VCaP (cell line): ENCODE measurements around the gene NLRP1.

ENCODE experiments used
- H3K27ac ChIP-seq: fragments of 450-650 bp; 2 replicates; pipeline ENCODE4 v1.5.1; 2017
- TF ChIP-seq, protein P1 (sequence below): fragments of 450-650 bp; conservative IDR thresholded peaks from 2 replicates; pipeline ENCODE4 v1.5.1; 2017; ENCODE audit warnings: mild to moderate bottlenecking, moderate library complexity

NLRP1 gene

DNA sequence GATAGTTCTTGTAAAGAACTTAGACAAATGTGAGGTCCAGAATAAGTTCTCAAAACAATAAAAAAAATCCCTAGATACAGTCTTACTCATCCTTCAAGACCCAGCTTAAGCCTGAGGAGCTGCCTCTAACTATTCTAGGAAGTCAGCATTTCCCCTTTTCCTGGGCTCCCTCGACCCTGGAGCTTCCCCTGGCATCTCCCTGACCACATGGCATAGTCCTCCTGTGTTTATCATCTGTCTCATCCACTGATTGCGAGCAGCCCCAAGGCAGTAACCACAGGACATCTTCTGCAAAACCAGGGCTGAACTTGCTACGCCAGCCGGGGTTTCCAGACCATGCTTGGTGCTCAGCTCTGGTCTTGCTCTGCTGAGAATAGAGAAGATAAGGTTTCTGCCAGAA lies 36.7 kb upstream of the NLRP1 start:
- TF ChIP-seq, protein P1, sequence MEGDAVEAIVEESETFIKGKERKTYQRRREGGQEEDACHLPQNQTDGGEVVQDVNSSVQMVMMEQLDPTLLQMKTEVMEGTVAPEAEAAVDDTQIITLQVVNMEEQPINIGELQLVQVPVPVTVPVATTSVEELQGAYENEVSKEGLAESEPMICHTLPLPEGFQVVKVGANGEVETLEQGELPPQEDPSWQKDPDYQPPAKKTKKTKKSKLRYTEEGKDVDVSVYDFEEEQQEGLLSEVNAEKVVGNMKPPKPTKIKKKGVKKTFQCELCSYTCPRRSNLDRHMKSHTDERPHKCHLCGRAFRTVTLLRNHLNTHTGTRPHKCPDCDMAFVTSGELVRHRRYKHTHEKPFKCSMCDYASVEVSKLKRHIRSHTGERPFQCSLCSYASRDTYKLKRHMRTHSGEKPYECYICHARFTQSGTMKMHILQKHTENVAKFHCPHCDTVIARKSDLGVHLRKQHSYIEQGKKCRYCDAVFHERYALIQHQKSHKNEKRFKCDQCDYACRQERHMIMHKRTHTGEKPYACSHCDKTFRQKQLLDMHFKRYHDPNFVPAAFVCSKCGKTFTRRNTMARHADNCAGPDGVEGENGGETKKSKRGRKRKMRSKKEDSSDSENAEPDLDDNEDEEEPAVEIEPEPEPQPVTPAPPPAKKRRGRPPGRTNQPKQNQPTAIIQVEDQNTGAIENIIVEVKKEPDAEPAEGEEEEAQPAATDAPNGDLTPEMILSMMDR: no peak
- no peak overlapping the region for H3K27ac ChIP-seq

DNA sequence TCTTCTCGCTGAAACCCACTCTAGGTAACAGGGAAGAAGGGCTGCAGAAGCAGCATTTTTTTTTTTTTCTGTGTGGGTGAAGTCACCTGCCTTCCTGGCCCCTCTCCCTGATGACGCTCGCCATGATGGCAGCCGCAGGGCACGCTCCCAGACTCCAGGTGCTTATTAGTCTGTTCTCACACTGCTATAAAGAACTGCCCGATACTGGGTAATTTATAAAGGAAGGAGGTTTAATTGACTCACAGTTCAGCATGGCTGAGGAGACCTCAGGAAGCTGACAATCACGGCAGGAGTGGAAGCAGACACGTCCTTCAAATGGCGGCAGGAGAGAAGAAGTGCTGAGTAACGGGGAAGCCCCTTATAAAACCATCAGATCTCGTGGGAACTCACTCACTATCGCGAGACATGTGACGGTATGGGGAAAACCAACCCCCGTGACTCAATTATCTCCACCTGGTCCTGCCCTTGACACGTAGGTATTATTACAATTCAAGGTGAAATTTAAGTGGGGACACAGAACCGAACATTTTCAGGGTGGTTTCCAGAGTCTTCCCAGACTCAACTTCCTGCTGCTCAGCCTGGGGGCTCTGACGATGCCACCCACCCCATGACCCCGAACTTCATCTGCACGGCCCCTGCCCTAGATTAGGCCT lies 34.9 kb upstream of the NLRP1 start:
- H3K27ac ChIP-seq: no peak overlapping the region

DNA sequence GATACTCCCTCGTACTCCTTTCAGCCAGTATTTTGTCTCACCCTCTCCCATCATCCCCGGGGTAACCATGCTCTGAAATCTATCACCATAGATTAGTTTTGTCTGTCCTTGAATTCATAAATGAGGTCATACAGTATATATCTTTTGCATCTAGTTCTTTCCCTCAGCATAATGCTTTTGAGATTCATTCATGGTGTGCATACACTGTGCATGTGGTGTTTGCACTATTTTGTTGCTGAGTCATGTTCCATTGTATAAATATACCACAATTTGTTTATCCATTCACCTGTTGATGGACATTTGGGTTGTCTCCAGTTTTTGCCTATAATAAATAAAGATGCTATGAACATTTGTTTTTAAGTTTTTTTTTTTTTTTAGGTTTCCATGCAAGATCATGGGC lies 34.2 kb upstream of the NLRP1 start:
- TF ChIP-seq, protein P1: no peak
- H3K27ac ChIP-seq: no peak overlapping the region

More for the DNA sequence above, 34.9 kb upstream of the NLRP1 start:
- TF ChIP-seq, protein P1: no peak

DNA sequence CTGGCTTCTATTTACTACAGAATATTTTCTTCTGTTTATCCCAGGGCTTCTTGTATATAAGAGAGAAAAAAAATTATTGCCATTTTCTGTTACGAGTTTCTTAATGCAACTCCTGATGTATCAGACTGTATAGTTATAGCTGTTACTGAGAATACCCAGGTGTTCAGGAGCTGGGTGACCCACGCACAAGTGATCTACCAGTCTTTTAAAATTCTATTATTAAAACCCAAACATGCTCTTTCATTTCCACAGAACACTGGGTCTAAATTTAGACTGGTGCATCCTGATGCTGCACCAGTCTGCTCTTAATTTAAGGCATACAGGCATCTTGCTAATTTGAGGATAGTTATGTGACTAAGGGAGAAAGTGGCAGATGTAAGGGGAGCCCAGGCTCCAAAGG lies 31.2 kb upstream of the NLRP1 start:
- H3K27ac ChIP-seq: no peak overlapping the region
- TF ChIP-seq, protein P1: no peak

DNA sequence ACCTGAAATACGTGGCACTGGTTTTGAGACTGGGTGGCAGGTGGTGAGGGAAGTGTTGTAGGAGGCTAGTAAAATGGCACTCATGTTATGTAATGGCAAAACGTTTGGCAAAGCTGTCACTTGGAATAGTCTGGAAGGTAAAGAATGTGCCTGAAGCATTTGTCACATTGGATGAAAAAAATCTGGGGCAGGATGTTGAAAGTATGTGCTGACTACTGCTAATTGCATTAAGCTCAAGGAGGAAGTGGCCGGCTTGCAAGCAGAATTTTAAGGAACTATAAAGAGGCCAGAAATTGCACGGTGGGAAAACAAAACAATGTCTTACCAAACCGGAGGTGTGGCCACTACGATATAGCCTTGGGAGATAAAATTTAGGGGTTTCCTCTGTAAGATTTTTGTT lies 26.6 kb upstream of the NLRP1 start:
- TF ChIP-seq, protein P1: no peak

DNA sequence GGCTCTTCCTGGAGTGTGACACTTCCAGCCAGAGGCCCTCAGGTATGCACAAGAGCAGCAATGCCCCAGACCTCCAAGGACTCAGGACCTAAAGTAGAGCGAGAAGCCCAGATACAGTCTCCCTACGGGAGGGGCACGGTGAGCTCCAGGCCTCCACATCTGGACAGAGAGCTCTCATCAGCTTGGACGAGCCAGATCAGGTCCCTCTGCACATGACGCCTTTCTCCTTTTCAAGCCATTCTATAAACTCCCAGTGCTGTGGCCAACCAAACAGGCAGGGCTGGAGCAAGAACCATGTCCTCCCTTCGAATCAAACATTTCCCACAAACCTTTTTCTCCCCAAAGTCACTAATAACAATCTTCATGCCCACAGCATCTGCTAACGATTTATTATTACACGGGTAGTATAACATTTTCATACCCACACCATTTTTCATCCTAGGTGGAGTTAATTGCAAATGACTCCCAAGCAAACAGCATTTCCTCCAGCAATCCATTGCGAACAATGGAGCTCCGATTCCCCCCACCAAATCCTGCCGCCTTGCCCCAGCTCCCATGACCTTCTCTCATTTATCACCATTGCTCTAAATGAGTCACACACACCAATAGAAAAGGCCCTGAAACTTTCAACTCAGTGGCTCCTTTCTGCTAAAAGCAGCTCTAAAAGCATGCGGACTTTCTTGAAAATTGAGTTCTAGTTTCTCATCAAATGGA lies 24.2 kb upstream of the NLRP1 start:
- no peak overlapping the region for H3K27ac ChIP-seq
- TF ChIP-seq, protein P1: no peak

More for the DNA sequence above, 26.6 kb upstream of the NLRP1 start:
- no peak overlapping the region for H3K27ac ChIP-seq

DNA sequence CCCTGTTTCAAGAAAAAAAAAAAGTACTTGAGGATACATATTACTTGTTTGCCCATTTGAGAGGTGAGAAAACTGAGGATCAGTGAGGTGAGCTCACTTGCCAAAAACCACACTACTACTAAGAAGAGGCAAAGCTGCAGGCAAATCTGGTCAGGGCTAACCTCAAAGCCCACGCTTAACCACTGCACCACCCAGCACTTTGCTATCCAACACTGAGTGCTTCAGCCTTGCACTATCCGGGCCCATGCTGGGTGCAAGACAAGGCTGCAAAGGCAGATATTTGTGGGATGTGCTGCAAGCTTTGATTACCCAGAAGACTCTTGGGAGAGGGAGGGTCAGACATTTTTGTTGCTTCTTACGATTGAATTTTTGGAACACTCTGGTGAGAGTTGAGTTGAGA lies 23.6 kb upstream of the NLRP1 start:
- TF ChIP-seq, protein P1: no peak
- no peak overlapping the region for H3K27ac ChIP-seq
